MG63 (cell line): ENCODE measurements around the gene MUCL1. TPM values are rescaled to one million over a fixed set of nuclear protein-coding genes. Genes with fewer than 3 reads are reported as not detected.

Experiments
- DNase-seq: peaks from one replicate; pipeline ENCODE4 v3.0.0-alpha.2; 2020
- H3K27me3 ChIP-seq: fragments of 250-450 bp; sonication (Bioruptor Pico); 2 replicates; pipeline ENCODE4 v1.5.1; 2020; ENCODE audit warnings: mild to moderate bottlenecking, moderate library complexity
- H3K36me3 ChIP-seq: fragments of 250-450 bp; sonication (Bioruptor Pico); 2 replicates; pipeline ENCODE4 v1.5.1; 2020; ENCODE audit warnings: mild to moderate bottlenecking, moderate library complexity
- H3K4me3 ChIP-seq: fragments of 250-450 bp; sonication (Bioruptor Pico); 2 replicates; pipeline ENCODE4 v1.5.1; 2020; ENCODE audit warnings: mild to moderate bottlenecking, moderate library complexity
- H3K9me3 ChIP-seq: fragments of 250-450 bp; sonication (Bioruptor Pico); 2 replicates; pipeline ENCODE4 v1.5.1; 2020; ENCODE audit warnings: mild to moderate bottlenecking, moderate library complexity
- total RNA-seq: library from RNA; depleted of rRNA; stranded (reverse); fragments of >200 nt; shearing (Covaris generic); gene quantifications from 2 replicates; pipeline ENCODE4 v1.2.3, GENCODE V29; 2014; ENCODE audit warnings: low replicate concordance; rRNA removed

The MUCL1 gene
- total RNA-seq, result not detected in 2 replicates

- Histone ChIP-seq H3K9me3 (no peaks in the 10 kb centered on the region), H3K4me3 (no peak within 1 kb of the TSS), H3K36me3 (no peaks in the 10 kb centered on the region), H3K27me3 (peaks cover 4% of the 10 kb centered on the region; the same call in 1 of the 2 replicates)
- DNase-seq, result peak; percentile 31
Measured at GRCh38 chr12:54853933-54854538, at the start of gene MUCL1. Gene MUCL1 (plus strand): TSS chr12:54854516. CDS start chr12:54854583, 67 bp downstream.

GRCh38 chr12:54821676-54822075 lies 32.6 kb upstream of the MUCL1 start:
- H3K27me3 ChIP-seq, result no peaks in the 10 kb centered on the region
- no peak for DNase-seq
- H3K9me3 ChIP-seq, result no peaks in the 10 kb centered on the region
- H3K36me3 ChIP-seq, result no peaks in the 10 kb centered on the region
- no peak overlapping the region for H3K4me3 ChIP-seq

- DNase-seq, result no peak
- Histone ChIP-seq H3K36me3 (no peaks in the 10 kb centered on the region), H3K27me3 (no peaks in the 10 kb centered on the region), H3K4me3 (no peak overlapping the region), H3K9me3 (no peaks in the 10 kb centered on the region)
Measured at GRCh38 chr12:54824402-54824801, 29.9 kb upstream of the MUCL1 start.

- H3K27me3 ChIP-seq, result no peaks in the 10 kb centered on the region
- no peaks in the 10 kb centered on the region for H3K9me3 ChIP-seq
- no peak for DNase-seq
- no peak overlapping the region for H3K4me3 ChIP-seq
- H3K36me3 ChIP-seq, result no peaks in the 10 kb centered on the region
Measured at GRCh38 chr12:54829511-54829910, 24.8 kb upstream of the MUCL1 start.

- H3K9me3 ChIP-seq, result no peaks in the 10 kb centered on the region
- H3K27me3 ChIP-seq, result no peaks in the 10 kb centered on the region
- no peaks in the 10 kb centered on the region for H3K36me3 ChIP-seq
- no peak overlapping the region for H3K4me3 ChIP-seq
- DNase-seq, result no peak
Measured at GRCh38 chr12:54830199-54830598, 24.1 kb upstream of the MUCL1 start.

- DNase-seq, result no peak
- no peaks in the 10 kb centered on the region for H3K36me3 ChIP-seq
- H3K27me3 ChIP-seq, result no peaks in the 10 kb centered on the region
- H3K4me3 ChIP-seq, result no peak overlapping the region
- no peaks in the 10 kb centered on the region for H3K9me3 ChIP-seq
Measured at GRCh38 chr12:54831631-54832030, 22.7 kb upstream of the MUCL1 start.

- no peaks in the 10 kb centered on the region for H3K27me3 ChIP-seq
- DNase-seq, result no peak
- 0 out of 2 replicates have a peak, but pooled peaks cover 2% of the 10 kb centered on the region for H3K9me3 ChIP-seq
- no peak overlapping the region for H3K4me3 ChIP-seq
- H3K36me3 ChIP-seq, result no peaks in the 10 kb centered on the region
Measured at GRCh38 chr12:54840244-54840865, 14.0 kb upstream of the MUCL1 start.

- H3K4me3 ChIP-seq, result no peak overlapping the region
- H3K9me3 ChIP-seq, result no peaks in the 10 kb centered on the region
- DNase-seq, result no peak
- H3K27me3 ChIP-seq, result peaks cover 13% of the 10 kb centered on the region
- H3K36me3 ChIP-seq, result no peaks in the 10 kb centered on the region
Measured at GRCh38 chr12:54857406-54857805, 3.1 kb downstream of the MUCL1 start.

- no peak overlapping the region for H3K4me3 ChIP-seq
- H3K36me3 ChIP-seq, result no peaks in the 10 kb centered on the region
- H3K27me3 ChIP-seq, result peaks cover 17% of the 10 kb centered on the region
- no peak for DNase-seq
- H3K9me3 ChIP-seq, result no peaks in the 10 kb centered on the region
Measured at GRCh38 chr12:54858562-54858961, 4.2 kb downstream of the MUCL1 start.

- no peak for DNase-seq
- Histone ChIP-seq H3K27me3 (peaks cover 17% of the 10 kb centered on the region), H3K9me3 (no peaks in the 10 kb centered on the region), H3K36me3 (no peaks in the 10 kb centered on the region), H3K4me3 (no peak overlapping the region)
Measured at GRCh38 chr12:54859502-54859901, 5.2 kb downstream of the MUCL1 start.

- H3K36me3 ChIP-seq, result no peaks in the 10 kb centered on the region
- H3K27me3 ChIP-seq, result peaks cover 17% of the 10 kb centered on the region
- H3K9me3 ChIP-seq, result no peaks in the 10 kb centered on the region
- no peak overlapping the region for H3K4me3 ChIP-seq
- no peak for DNase-seq
Measured at GRCh38 chr12:54861927-54862326, 7.6 kb downstream of the MUCL1 start.

- no peak overlapping the region for H3K4me3 ChIP-seq
- no peak for DNase-seq
- H3K27me3 ChIP-seq, result peaks cover 17% of the 10 kb centered on the region
- H3K9me3 ChIP-seq, result no peaks in the 10 kb centered on the region
- H3K36me3 ChIP-seq, result no peaks in the 10 kb centered on the region
Measured at GRCh38 chr12:54863948-54864618, 9.8 kb downstream of the MUCL1 start.

- DNase-seq, result no peak
- no peak overlapping the region for H3K4me3 ChIP-seq
- H3K36me3 ChIP-seq, result no peaks in the 10 kb centered on the region
- H3K9me3 ChIP-seq, result no peaks in the 10 kb centered on the region
- peaks cover 10% of the 10 kb centered on the region for H3K27me3 ChIP-seq
Measured at GRCh38 chr12:54865683-54866324, 11.5 kb downstream of the MUCL1 start.

GRCh38 chr12:54868690-54869089 lies 14.4 kb downstream of the MUCL1 start:
- H3K9me3 ChIP-seq, result no peaks in the 10 kb centered on the region
- no peak overlapping the region for H3K4me3 ChIP-seq
- H3K27me3 ChIP-seq, result peaks cover 7% of the 10 kb centered on the region
- no peaks in the 10 kb centered on the region for H3K36me3 ChIP-seq
- no peak for DNase-seq

GRCh38 chr12:54870048-54870447 lies 15.7 kb downstream of the MUCL1 start:
- no peak for DNase-seq
- Histone ChIP-seq H3K4me3 (no peak overlapping the region), H3K27me3 (peaks cover 7% of the 10 kb centered on the region), H3K9me3 (no peaks in the 10 kb centered on the region), H3K36me3 (no peaks in the 10 kb centered on the region)

- no peaks in the 10 kb centered on the region for H3K9me3 ChIP-seq
- H3K36me3 ChIP-seq, result no peaks in the 10 kb centered on the region
- no peak for DNase-seq
- no peak overlapping the region for H3K4me3 ChIP-seq
- peaks cover 7% of the 10 kb centered on the region for H3K27me3 ChIP-seq
Measured at GRCh38 chr12:54870617-54871016, 16.3 kb downstream of the MUCL1 start.

GRCh38 chr12:54879150-54879549 lies 24.8 kb downstream of the MUCL1 start:
- no peaks in the 10 kb centered on the region for H3K36me3 ChIP-seq
- no peaks in the 10 kb centered on the region; the same call in 1 of the 2 replicates for H3K9me3 ChIP-seq
- no peaks in the 10 kb centered on the region; the same call in 1 of the 2 replicates for H3K27me3 ChIP-seq
- no peak for DNase-seq
- no peak overlapping the region for H3K4me3 ChIP-seq
